ENCODE measurements around the gene TM4SF4.

DNA sequence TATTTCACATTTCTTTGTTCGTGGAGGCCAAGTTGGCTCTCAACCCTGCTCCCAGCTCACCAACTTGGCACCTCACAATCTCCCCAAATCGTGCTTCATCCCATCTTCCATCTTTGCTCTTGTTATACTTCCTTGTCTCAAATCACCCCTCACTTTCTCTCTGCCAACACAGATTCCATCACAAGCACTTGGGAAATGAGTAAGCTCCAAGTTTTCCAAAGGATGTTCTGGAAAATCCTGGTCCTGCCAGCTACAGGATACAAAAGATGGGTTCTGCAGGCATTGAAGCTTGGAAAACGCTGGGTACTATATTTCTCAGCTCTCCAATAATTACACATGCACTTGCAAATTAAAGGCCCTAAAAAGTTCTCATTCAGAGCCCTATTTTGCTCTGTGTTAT is 4.1 kb upstream of the TM4SF4 start:
- TF ChIP-seq, protein P1, sequence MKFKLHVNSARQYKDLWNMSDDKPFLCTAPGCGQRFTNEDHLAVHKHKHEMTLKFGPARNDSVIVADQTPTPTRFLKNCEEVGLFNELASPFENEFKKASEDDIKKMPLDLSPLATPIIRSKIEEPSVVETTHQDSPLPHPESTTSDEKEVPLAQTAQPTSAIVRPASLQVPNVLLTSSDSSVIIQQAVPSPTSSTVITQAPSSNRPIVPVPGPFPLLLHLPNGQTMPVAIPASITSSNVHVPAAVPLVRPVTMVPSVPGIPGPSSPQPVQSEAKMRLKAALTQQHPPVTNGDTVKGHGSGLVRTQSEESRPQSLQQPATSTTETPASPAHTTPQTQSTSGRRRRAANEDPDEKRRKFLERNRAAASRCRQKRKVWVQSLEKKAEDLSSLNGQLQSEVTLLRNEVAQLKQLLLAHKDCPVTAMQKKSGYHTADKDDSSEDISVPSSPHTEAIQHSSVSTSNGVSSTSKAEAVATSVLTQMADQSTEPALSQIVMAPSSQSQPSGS (IDR thresholded peaks at IDR 0.05; ENCODE audit: low read length): no peak
- TF ChIP-seq TEAD4 (IDR thresholded peaks at IDR 0.05; ENCODE audit: low read depth, low read length): no peak
- TF ChIP-seq, protein P2, sequence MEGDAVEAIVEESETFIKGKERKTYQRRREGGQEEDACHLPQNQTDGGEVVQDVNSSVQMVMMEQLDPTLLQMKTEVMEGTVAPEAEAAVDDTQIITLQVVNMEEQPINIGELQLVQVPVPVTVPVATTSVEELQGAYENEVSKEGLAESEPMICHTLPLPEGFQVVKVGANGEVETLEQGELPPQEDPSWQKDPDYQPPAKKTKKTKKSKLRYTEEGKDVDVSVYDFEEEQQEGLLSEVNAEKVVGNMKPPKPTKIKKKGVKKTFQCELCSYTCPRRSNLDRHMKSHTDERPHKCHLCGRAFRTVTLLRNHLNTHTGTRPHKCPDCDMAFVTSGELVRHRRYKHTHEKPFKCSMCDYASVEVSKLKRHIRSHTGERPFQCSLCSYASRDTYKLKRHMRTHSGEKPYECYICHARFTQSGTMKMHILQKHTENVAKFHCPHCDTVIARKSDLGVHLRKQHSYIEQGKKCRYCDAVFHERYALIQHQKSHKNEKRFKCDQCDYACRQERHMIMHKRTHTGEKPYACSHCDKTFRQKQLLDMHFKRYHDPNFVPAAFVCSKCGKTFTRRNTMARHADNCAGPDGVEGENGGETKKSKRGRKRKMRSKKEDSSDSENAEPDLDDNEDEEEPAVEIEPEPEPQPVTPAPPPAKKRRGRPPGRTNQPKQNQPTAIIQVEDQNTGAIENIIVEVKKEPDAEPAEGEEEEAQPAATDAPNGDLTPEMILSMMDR (IDR thresholded peaks at IDR 0.05; ENCODE audit: control extremely low read depth in 1 of 3, insufficient read depth in 1 of 3, low read depth in 1 of 3, low read length in 3 of 3): no peak
- no peak for TF ChIP-seq YY1 (IDR thresholded peaks at IDR 0.05; ENCODE audit: low read depth, low read length)
- TF ChIP-seq MAFK (IDR thresholded peaks at IDR 0.05; ENCODE audit: low read depth, low read length): no peak
- TF ChIP-seq JUND (IDR thresholded peaks at IDR 0.05; ENCODE audit: low read length): no peak
- TF ChIP-seq GABPA (IDR thresholded peaks at IDR 0.05; ENCODE audit: borderline replicate concordance, insufficient read depth, low read length): no peak
- TF ChIP-seq, protein P3, sequence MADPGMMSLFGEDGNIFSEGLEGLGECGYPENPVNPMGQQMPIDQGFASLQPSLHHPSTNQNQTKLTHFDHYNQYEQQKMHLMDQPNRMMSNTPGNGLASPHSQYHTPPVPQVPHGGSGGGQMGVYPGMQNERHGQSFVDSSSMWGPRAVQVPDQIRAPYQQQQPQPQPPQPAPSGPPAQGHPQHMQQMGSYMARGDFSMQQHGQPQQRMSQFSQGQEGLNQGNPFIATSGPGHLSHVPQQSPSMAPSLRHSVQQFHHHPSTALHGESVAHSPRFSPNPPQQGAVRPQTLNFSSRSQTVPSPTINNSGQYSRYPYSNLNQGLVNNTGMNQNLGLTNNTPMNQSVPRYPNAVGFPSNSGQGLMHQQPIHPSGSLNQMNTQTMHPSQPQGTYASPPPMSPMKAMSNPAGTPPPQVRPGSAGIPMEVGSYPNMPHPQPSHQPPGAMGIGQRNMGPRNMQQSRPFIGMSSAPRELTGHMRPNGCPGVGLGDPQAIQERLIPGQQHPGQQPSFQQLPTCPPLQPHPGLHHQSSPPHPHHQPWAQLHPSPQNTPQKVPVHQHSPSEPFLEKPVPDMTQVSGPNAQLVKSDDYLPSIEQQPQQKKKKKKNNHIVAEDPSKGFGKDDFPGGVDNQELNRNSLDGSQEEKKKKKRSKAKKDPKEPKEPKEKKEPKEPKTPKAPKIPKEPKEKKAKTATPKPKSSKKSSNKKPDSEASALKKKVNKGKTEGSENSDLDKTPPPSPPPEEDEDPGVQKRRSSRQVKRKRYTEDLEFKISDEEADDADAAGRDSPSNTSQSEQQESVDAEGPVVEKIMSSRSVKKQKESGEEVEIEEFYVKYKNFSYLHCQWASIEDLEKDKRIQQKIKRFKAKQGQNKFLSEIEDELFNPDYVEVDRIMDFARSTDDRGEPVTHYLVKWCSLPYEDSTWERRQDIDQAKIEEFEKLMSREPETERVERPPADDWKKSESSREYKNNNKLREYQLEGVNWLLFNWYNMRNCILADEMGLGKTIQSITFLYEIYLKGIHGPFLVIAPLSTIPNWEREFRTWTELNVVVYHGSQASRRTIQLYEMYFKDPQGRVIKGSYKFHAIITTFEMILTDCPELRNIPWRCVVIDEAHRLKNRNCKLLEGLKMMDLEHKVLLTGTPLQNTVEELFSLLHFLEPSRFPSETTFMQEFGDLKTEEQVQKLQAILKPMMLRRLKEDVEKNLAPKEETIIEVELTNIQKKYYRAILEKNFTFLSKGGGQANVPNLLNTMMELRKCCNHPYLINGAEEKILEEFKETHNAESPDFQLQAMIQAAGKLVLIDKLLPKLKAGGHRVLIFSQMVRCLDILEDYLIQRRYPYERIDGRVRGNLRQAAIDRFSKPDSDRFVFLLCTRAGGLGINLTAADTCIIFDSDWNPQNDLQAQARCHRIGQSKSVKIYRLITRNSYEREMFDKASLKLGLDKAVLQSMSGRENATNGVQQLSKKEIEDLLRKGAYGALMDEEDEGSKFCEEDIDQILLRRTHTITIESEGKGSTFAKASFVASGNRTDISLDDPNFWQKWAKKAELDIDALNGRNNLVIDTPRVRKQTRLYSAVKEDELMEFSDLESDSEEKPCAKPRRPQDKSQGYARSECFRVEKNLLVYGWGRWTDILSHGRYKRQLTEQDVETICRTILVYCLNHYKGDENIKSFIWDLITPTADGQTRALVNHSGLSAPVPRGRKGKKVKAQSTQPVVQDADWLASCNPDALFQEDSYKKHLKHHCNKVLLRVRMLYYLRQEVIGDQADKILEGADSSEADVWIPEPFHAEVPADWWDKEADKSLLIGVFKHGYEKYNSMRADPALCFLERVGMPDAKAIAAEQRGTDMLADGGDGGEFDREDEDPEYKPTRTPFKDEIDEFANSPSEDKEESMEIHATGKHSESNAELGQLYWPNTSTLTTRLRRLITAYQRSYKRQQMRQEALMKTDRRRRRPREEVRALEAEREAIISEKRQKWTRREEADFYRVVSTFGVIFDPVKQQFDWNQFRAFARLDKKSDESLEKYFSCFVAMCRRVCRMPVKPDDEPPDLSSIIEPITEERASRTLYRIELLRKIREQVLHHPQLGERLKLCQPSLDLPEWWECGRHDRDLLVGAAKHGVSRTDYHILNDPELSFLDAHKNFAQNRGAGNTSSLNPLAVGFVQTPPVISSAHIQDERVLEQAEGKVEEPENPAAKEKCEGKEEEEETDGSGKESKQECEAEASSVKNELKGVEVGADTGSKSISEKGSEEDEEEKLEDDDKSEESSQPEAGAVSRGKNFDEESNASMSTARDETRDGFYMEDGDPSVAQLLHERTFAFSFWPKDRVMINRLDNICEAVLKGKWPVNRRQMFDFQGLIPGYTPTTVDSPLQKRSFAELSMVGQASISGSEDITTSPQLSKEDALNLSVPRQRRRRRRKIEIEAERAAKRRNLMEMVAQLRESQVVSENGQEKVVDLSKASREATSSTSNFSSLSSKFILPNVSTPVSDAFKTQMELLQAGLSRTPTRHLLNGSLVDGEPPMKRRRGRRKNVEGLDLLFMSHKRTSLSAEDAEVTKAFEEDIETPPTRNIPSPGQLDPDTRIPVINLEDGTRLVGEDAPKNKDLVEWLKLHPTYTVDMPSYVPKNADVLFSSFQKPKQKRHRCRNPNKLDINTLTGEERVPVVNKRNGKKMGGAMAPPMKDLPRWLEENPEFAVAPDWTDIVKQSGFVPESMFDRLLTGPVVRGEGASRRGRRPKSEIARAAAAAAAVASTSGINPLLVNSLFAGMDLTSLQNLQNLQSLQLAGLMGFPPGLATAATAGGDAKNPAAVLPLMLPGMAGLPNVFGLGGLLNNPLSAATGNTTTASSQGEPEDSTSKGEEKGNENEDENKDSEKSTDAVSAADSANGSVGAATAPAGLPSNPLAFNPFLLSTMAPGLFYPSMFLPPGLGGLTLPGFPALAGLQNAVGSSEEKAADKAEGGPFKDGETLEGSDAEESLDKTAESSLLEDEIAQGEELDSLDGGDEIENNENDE (IDR thresholded peaks at IDR 0.05; ENCODE audit: insufficient replicate concordance, low read length): no peak
- no peak for TF ChIP-seq CEBPB (IDR thresholded peaks at IDR 0.05; ENCODE audit: low read depth, low read length)
- no peak for TF ChIP-seq CREB1 (IDR thresholded peaks at IDR 0.05)
- no peak for TF ChIP-seq ZNF274 (IDR thresholded peaks at IDR 0.05; ENCODE audit: borderline replicate concordance, extremely low read depth, low read length)
- no peak for TF ChIP-seq EGR1 (IDR thresholded peaks at IDR 0.05; ENCODE audit: borderline replicate concordance, low read depth, low read length)
- TF ChIP-seq BCL11A (IDR thresholded peaks at IDR 0.05; ENCODE audit: low read depth in 2 of 2, low read length in 2 of 2): no peak
- TF ChIP-seq EZH2 (IDR thresholded peaks at IDR 0.05; ENCODE audit: low read depth, low read length, severe bottlenecking): no peak

Measured in H1 (cell line).